ENCODE measurements around the gene ATP9A. TPM values are rescaled to one million over a fixed set of nuclear protein-coding genes. Genes with fewer than 3 reads are reported as not detected.

ATP9A gene
- total RNA-seq, 1 experiment from 2014 or later = 7.3 TPM

- POLR2A ChIA-PET = interaction anchor here (0.5 kb wide), 1 partner anchor 670 kb away, joined by 3 read pairs; no protein-coding TSS in a partner anchor
- Mint-ChIP-seq H3K27ac (ENCODE audit: low read depth, unreplicated experiment) (no peak overlapping the region), H3K4me3 (ENCODE audit: unreplicated experiment) (no peak overlapping the region), H3K36me3 (ENCODE audit: insufficient read depth, unreplicated experiment) (peaks cover 7% of the 10 kb centered on the region), H3K4me1 (ENCODE audit: insufficient read depth, unreplicated experiment) (peaks cover 7% of the 10 kb centered on the region), H3K27me3 (ENCODE audit: insufficient read depth, unreplicated experiment) (no peaks in the 10 kb centered on the region), H3K9me3 (ENCODE audit: unreplicated experiment) (no peaks in the 10 kb centered on the region)
- no peak for DNase-seq (ENCODE audit: unreplicated experiment)
- CTCF ChIA-PET = interaction anchor here (0.6 to 1.4 kb wide), 6 partner anchors 25 to 760 kb away, joined by 3 to 5 read pairs (median 4); no protein-coding TSS in a partner anchor
- no TSS peak for BruUV-seq (replicated peaks)
- intact Hi-C loops (cut with micrococcal nuclease) = no loop called here
- no peak for TF ChIP-seq CTCF (IDR thresholded peaks at IDR 0.05; ENCODE audit: unreplicated experiment)
These were observed 100.7 kb downstream of the ATP9A start for GRCh38 chr20:51667491-51667890.

- ChIA-PET POLR2A (interaction anchor here (0.5 to 1.0 kb wide), 2 partner anchors 29 to 669 kb away, joined by 3 to 4 read pairs; no protein-coding TSS in a partner anchor), CTCF (interaction anchor here (0.6 to 1.4 kb wide), 6 partner anchors 9 to 760 kb away, joined by 3 to 5 read pairs (median 4); no protein-coding TSS in a partner anchor)
- Mint-ChIP-seq H3K27me3 (ENCODE audit: insufficient read depth, unreplicated experiment) (no peaks in the 10 kb centered on the region), H3K36me3 (ENCODE audit: insufficient read depth, unreplicated experiment) (peaks cover 7% of the 10 kb centered on the region), H3K9me3 (ENCODE audit: unreplicated experiment) (no peaks in the 10 kb centered on the region), H3K4me3 (ENCODE audit: unreplicated experiment) (no peak overlapping the region), H3K27ac (ENCODE audit: low read depth, unreplicated experiment) (no peak overlapping the region), H3K4me1 (ENCODE audit: insufficient read depth, unreplicated experiment) (peaks cover 7% of the 10 kb centered on the region)
- no peak for TF ChIP-seq CTCF (IDR thresholded peaks at IDR 0.05; ENCODE audit: unreplicated experiment)
- intact Hi-C loops (cut with micrococcal nuclease) = no loop called here
- no TSS peak for BruUV-seq (replicated peaks)
- DNase-seq (ENCODE audit: unreplicated experiment) = no peak
These were observed 101.2 kb downstream of the ATP9A start for GRCh38 chr20:51667002-51667408.

GRCh38 chr20:51666126-51666525, 102.1 kb downstream of the ATP9A start:
- H3K36me3 Mint-ChIP-seq (ENCODE audit: insufficient read depth, unreplicated experiment) = peaks cover 7% of the 10 kb centered on the region
- H3K27me3 Mint-ChIP-seq (ENCODE audit: insufficient read depth, unreplicated experiment) = no peaks in the 10 kb centered on the region
- no peaks in the 10 kb centered on the region for H3K9me3 Mint-ChIP-seq (ENCODE audit: unreplicated experiment)
- no peak overlapping the region for H3K4me3 Mint-ChIP-seq (ENCODE audit: unreplicated experiment)
- peaks cover 14% of the 10 kb centered on the region for H3K4me1 Mint-ChIP-seq (ENCODE audit: insufficient read depth, unreplicated experiment)
- CTCF ChIA-PET = interaction anchor here (0.5 to 1.4 kb wide), 4 partner anchors 8 to 479 kb away, joined by 3 to 5 read pairs (median 4); no protein-coding TSS in a partner anchor
- POLR2A ChIA-PET = interaction anchor here (1.0 kb wide), 1 partner anchor 30 kb away, joined by 4 read pairs; no protein-coding TSS in a partner anchor
- TF ChIP-seq CTCF (IDR thresholded peaks at IDR 0.05; ENCODE audit: unreplicated experiment) = no peak
- no TSS peak for BruUV-seq (replicated peaks)
- H3K27ac Mint-ChIP-seq (ENCODE audit: low read depth, unreplicated experiment) = peak overlapping the region; percentile 18
- intact Hi-C loops (cut with micrococcal nuclease) = no loop called here
- peak; percentile 59 for DNase-seq (ENCODE audit: unreplicated experiment)

- ChIA-PET POLR2A (no interaction called here), CTCF (interaction anchor here (0.5 to 1.4 kb wide), 6 partner anchors 8 to 420 kb away, joined by 3 to 5 read pairs (median 3); no protein-coding TSS in a partner anchor)
- H3K4me3 Mint-ChIP-seq (ENCODE audit: unreplicated experiment) = no peak overlapping the region
- H3K36me3 Mint-ChIP-seq (ENCODE audit: insufficient read depth, unreplicated experiment) = peaks cover 7% of the 10 kb centered on the region
- DNase-seq (ENCODE audit: unreplicated experiment) = no peak
- H3K9me3 Mint-ChIP-seq (ENCODE audit: unreplicated experiment) = no peaks in the 10 kb centered on the region
- intact Hi-C loops (cut with micrococcal nuclease) = no loop called here
- no TSS peak for BruUV-seq (replicated peaks)
- TF ChIP-seq CTCF (IDR thresholded peaks at IDR 0.05; ENCODE audit: unreplicated experiment) = no peak
- H3K27ac Mint-ChIP-seq (ENCODE audit: low read depth, unreplicated experiment) = peak overlapping the region; percentile 18
- peaks cover 14% of the 10 kb centered on the region for H3K4me1 Mint-ChIP-seq (ENCODE audit: insufficient read depth, unreplicated experiment)
- no peaks in the 10 kb centered on the region for H3K27me3 Mint-ChIP-seq (ENCODE audit: insufficient read depth, unreplicated experiment)
These were observed 102.6 kb downstream of the ATP9A start for GRCh38 chr20:51665543-51666118.

Measured in MCF 10A (cell line).